22Rv1 (cell line): Measurements from ENCODE around the gene TIMM8B.
A peak's percentile ranks its signal among the peaks of the same experiment; 100 is the strongest.
"Not testable (repeated sequence)": the region's sequence is repeated elsewhere in the genome, so short reads cannot be mapped to it uniquely, and the experiment has no call there.

Experiments used
- H3K27ac ChIP-seq: fragments of 450-650 bp; 2 replicates; pipeline ENCODE4 v1.5.1; 2017
- ZFX ChIP-seq: fragments of 450-650 bp; IDR thresholded peaks from 2 replicates; pipeline ENCODE4 v1.6.1; 2017; ENCODE audit warnings: antibody characterized with exemption, borderline replicate concordance
- TF ChIP-seq, protein P1 (sequence below): fragments of 450-650 bp; IDR thresholded peaks from 2 replicates; pipeline ENCODE4 v1.5.1; 2017; ENCODE audit warnings: mild to moderate bottlenecking

TIMM8B gene

DNA sequence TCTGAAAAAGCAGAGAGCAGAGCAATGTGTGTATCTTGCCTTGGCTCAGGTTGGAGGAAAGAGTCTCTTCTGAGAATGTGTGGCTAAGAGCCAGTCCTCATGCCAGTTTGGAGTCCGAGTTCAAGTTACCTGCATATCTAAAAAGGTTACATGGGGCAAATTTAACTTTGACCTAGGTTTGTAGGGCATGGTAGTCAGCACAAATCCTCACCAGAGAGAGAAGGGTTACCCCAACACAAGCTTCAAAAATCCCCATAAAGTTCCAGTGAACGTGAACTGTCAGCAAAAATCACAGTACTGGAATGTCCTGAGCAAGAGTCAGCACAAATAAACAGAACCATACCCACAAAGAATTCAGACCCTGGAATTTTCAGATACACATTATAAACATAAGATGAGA, 13.9 kb upstream of the TIMM8B start:
- H3K27ac ChIP-seq, result no peak overlapping the region
- TF ChIP-seq, protein P1, sequence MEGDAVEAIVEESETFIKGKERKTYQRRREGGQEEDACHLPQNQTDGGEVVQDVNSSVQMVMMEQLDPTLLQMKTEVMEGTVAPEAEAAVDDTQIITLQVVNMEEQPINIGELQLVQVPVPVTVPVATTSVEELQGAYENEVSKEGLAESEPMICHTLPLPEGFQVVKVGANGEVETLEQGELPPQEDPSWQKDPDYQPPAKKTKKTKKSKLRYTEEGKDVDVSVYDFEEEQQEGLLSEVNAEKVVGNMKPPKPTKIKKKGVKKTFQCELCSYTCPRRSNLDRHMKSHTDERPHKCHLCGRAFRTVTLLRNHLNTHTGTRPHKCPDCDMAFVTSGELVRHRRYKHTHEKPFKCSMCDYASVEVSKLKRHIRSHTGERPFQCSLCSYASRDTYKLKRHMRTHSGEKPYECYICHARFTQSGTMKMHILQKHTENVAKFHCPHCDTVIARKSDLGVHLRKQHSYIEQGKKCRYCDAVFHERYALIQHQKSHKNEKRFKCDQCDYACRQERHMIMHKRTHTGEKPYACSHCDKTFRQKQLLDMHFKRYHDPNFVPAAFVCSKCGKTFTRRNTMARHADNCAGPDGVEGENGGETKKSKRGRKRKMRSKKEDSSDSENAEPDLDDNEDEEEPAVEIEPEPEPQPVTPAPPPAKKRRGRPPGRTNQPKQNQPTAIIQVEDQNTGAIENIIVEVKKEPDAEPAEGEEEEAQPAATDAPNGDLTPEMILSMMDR, result no peak
- TF ChIP-seq ZFX, result no peak

DNA sequence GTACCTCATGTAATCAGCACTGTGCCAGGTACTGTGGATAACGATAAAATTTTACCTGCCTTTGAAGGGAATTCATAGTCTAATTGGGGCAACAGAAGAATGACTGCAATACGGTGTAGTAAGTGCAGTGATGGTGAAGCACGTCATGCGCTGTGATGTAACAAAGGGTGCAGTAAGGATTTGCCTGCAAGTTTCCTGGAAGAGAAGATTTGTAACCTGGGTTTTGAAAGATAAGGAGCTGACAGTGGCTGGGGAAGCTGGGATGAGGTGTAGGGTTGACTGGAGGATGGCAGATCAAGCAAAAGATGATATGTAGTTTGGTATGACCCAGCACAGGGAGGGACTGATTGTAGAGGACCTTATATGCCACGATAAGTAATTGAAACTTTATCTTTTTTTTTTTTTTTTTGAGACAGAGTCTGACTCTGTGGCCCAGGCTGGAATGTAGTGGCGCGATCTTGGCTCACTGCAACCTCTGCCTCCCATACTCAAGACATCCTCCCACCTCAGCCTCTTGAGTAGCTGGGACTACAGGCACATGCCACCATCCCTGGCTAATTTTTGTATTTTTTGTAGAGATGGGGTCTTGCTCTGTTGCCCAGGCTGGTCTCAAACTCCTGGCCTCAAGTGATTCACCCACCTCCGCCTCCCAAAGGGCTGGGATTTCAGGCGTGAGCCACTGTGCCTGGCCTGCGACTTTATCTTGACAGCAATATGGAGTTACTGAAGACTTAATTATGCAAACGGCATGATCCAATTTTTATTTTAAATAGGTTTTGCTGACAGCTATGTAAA, 11.4 kb upstream of the TIMM8B start:
- no peak overlapping the region for H3K27ac ChIP-seq
- no peak for TF ChIP-seq ZFX
- TF ChIP-seq, protein P1, result no peak

DNA sequence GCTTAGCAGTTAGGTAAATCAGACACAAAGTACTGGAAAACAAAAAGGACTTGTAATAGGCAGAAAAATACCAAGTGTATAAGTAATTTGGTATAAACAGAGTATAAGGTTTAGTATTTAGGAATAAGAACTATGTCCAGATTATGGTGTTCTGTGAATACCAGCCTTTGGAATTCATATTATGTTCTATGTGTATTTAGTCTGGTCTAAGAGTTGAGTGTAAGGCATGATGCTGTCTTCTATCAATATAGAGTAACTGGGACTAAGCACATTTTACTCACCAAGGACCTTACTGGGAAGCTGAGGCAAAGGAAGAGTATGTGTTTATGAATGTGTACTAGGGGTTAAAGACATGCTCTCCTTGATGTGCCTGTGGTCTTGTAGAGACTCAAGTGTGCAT, 9.6 kb upstream of the TIMM8B start:
- TF ChIP-seq, protein P1, result no peak
- no peak for TF ChIP-seq ZFX
- H3K27ac ChIP-seq, result no peak overlapping the region

DNA sequence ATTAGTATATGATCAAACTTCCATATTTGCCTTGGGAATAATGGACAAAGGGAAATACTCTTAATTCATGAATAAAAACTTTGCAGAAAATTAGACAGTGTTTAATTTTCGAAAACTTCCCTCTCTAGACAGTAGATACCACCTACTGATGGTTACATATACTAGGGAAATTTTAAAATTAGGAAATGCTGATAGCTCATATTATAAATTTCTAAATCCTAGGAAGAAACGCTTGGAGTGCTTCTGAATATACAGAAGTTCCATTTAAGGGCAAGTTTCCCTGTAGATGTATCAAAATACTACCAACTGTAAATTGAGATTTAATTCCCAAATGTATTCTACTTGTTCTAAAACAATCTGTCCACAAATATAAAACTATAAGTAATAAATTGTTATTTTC, 8.7 kb upstream of the TIMM8B start:
- H3K27ac ChIP-seq, result not testable (repeated sequence)

DNA sequence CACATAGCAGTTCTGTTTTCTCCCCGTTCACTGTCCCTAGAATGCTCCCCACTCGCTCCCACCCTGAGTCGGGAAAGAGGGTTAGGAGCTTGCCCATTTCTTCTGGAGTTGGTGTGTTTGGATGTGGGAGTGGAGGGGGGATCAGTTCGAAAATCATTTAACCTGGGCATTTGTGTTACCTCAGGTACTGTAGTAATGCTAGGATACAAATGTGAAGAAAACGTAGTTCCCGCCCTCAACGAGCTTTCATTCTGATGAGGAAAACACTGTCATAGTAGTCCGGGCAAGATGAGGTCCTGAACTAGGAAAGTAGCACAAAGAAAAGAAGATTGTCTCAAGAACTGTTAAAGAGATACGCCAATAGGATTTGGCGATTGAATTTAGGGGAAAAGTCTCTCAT, 656 bp upstream of the TIMM8B start:
- TF ChIP-seq ZFX, result no peak
- TF ChIP-seq, protein P1, result no peak
- H3K27ac ChIP-seq, result peak overlapping the region; percentile 76

DNA sequence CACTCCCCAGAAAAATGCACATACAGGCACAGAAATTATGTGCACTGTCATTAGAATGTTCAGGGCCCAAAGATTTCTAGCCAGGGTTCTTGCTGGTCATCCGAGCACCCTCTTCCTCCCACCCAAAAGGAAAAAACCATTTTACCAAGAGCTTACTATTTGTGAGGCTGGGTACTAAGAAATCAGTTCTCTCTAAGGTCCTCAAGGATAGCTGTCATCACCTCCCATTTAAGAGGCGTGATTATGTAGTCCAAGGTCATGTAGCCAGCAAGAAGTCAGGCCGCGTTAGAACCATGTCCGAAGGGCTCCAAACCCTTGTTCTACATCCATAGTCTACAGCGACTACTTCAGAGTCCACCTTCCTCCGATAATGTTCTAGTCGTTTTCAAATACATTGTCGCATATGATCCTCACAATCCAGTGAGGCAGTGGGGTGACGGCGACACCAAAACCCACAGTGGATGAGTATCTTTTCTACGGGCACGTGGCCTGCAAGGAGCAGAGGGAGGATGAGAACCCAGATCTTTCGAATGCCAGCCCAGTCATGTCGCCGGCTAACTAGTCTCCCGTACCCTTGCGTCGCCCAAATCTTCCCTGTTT, 634 bp downstream of the TIMM8B start:
- H3K27ac ChIP-seq, result peak overlapping the region; percentile 76
- no peak for TF ChIP-seq ZFX
- TF ChIP-seq, protein P1, result no peak

DNA sequence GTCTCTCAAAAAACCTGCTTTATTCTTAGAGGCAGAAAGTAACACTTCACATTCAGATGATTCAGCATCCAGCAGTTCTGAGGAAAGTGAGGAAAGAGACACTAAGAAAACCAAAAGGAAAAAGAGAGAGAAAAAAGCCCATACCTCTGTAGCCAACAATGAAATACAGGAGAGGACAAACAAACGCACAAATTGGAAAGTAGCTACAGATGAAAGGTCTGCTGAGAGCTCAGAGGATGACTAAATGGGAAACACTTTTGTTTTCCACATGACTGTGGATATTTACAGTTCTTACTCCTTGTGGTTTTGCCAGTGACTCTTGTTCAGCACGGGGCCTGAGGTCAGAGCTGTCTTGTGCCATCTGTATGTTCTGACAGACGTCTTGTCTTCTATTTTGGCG, 3.8 kb downstream of the TIMM8B start:
- H3K27ac ChIP-seq, result peak overlapping the region; percentile 19; the same call in 1 of the 2 replicates
- TF ChIP-seq ZFX, result no peak
- TF ChIP-seq, protein P1, result no peak
